ENCODE measurements around the gene CHD5.

Gene CHD5

DNA sequence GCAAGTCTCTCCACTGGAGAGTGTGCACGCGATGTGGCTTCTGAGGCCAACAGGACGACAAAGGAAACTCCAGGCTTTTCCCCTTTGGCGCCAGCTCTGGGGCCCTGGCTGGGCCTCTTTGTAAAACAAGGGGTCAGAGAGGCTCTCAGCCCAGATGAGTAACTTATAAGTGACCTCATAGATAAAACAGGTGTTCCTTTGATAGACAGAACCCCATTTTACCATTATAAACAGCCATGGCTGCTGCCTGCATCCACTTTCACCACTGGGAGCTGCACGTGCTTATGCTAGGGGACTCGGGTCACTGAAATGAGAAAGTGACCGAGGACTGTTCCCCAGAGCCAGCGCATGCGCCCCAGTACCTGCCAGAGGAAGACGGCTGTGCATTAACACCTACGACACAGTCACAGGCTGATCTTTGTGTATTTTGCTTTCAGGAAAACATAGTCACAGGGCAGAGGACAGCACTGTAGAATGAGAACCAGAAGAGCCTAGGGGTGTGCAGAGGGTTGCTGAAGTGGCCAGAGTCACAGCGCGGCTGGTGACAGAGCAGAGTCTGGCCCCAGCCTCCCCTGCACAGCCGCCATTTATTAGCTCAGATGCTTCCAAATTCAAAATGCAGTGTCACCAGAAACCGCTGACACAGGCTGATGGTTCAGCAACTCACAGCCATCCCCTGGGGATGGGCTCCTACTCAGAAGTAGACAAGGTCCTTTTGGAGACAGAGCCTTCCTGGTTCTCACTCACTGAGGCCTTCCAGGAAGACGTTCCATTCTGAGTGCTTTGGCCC lies 38.4 kb upstream of the CHD5 start:
- TF ChIP-seq, protein P1, sequence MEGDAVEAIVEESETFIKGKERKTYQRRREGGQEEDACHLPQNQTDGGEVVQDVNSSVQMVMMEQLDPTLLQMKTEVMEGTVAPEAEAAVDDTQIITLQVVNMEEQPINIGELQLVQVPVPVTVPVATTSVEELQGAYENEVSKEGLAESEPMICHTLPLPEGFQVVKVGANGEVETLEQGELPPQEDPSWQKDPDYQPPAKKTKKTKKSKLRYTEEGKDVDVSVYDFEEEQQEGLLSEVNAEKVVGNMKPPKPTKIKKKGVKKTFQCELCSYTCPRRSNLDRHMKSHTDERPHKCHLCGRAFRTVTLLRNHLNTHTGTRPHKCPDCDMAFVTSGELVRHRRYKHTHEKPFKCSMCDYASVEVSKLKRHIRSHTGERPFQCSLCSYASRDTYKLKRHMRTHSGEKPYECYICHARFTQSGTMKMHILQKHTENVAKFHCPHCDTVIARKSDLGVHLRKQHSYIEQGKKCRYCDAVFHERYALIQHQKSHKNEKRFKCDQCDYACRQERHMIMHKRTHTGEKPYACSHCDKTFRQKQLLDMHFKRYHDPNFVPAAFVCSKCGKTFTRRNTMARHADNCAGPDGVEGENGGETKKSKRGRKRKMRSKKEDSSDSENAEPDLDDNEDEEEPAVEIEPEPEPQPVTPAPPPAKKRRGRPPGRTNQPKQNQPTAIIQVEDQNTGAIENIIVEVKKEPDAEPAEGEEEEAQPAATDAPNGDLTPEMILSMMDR (IDR thresholded peaks at IDR 0.05; ENCODE audit: insufficient read depth, low read depth, low read length, missing control alignments) = no peak
- H3K4me3 ChIP-seq (ENCODE audit: low read depth, low read length) = no peak overlapping the region
- DNase-seq (ENCODE audit: low read depth) = no peak

GRCh38 chr1:6212193-6212959 lies 32.3 kb upstream of the CHD5 start:
- DNase-seq (ENCODE audit: low read depth) = peak; percentile 61
- H3K4me3 ChIP-seq (ENCODE audit: low read depth, low read length) = no peak overlapping the region
- TF ChIP-seq, protein P1 (IDR thresholded peaks at IDR 0.05; ENCODE audit: insufficient read depth, low read depth, low read length, missing control alignments) = no peak

DNA sequence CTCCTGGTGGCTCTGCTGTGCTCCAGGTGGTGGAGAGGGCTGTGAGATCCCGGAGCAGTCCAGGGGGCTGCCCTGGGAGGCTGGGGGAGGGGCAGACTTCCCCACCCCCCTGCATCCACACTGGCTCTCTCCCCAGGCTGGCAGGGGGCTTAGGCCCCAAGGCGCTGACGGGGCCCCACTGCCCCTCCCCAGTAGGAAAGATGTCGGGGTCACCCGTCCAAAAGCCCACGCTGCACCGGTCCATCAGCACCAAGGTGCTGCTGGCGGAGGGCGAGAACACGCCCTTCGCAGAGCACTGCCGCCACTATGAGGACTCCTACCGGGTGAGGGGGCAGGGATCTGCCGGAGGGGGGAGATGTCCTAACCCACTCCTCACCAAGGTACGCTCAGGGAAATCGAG lies 31.6 kb upstream of the CHD5 start:
- TF ChIP-seq, protein P1 (IDR thresholded peaks at IDR 0.05; ENCODE audit: insufficient read depth, low read depth, low read length, missing control alignments) = no peak
- H3K4me3 ChIP-seq (ENCODE audit: low read depth, low read length) = no peak overlapping the region
- no peak for DNase-seq (ENCODE audit: low read depth)

GRCh38 chr1:6210591-6211355 lies 30.7 kb upstream of the CHD5 start:
- H3K4me3 ChIP-seq (ENCODE audit: low read depth, low read length) = no peak overlapping the region
- TF ChIP-seq, protein P1 (IDR thresholded peaks at IDR 0.05; ENCODE audit: insufficient read depth, low read depth, low read length, missing control alignments) = no peak
- no peak for DNase-seq (ENCODE audit: low read depth)

DNA sequence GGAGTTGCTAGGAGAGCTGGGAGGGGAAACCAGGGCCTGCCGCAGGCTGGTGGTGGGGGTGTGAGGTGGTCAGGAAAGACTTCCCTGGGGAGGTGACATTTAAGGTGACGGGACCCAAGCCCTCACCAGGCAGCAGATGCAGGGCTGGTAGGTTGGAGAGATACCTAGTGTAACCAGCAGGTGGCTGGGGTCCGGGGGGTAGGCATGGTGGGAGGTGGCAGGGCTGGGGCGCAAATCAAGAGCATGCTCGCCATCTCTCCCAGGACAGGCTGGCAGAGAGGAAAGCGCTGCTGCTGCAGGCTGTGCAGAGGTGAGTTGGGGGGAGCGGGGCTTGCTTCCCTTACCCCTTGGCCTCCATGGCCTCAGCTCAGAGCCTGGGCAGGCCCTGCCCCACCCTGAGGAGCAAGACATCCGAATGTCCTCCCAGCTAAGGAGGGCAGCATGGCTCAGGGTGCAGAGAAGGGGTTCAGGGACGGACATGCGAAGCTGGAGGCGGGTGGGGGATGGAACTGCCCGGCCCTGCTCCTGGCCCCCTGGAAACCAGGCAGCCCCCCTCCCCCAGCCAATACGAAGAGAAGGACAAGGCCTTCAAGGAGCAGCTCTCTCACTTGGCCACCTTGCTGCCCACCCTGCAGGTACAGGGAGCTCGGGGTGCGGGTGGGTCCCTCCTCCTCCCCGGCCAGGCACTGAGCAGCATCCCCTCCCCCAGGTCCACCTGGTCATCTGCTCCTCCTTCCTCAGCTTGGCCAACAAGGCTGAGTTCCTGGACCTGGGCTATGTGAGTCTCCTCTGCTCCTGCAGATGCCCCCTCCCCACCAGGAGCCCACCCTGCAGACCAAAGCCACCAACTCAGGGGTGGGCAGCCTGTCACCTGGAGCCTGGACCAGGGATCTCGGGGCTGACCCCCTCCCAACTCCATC lies 29.8 kb upstream of the CHD5 start:
- TF ChIP-seq, protein P1 (IDR thresholded peaks at IDR 0.05; ENCODE audit: insufficient read depth, low read depth, low read length, missing control alignments) = peak; percentile 48
- H3K4me3 ChIP-seq (ENCODE audit: low read depth, low read length) = no peak overlapping the region
- DNase-seq (ENCODE audit: low read depth) = peak; percentile 53
